Measurements from ENCODE around the gene HDAC8. TPM values are rescaled to one million over a fixed set of nuclear protein-coding genes. Genes with fewer than 3 reads are reported as not detected.

The HDAC8 gene
- total RNA-seq, 2 donors from 2014 or later: 33.3 to 33.9 TPM

- Mint-ChIP-seq H3K27ac (no peak overlapping the region), H3K4me3 (no peak overlapping the region), H3K27me3 (ENCODE audit: insufficient read depth) (no peaks in the 10 kb centered on the region), H3K4me1 (no peaks in the 10 kb centered on the region), H3K9me3 (peaks cover 58% of the 10 kb centered on the region), H3K36me3 (ENCODE audit: low read depth) (peaks cover 14% of the 10 kb centered on the region)
- 80 to 92% methylated on average over 2 to 4 of the region's 4 CpGs for WGBS, 2 experiments (ENCODE audit: insufficient coverage in 1 of 2, insufficient read length in 1 of 2)
- no peaks in the 10 kb centered on the region for H3K27me3 ChIP-seq (ENCODE audit: control insufficient read depth, insufficient read depth, low read length, poor library complexity, severe bottlenecking)
- TF ChIP-seq CTCF (conservative IDR thresholded peaks at IDR 0.05): no peak
- no peaks in the 10 kb centered on the region for H3K9me3 ChIP-seq (ENCODE audit: control insufficient read depth, low read length)
- H3K36me3 ChIP-seq (ENCODE audit: control insufficient read depth, insufficient read depth, low read length): no peaks in the 10 kb centered on the region
- H3K4me1 ChIP-seq (ENCODE audit: control insufficient read depth, insufficient read depth, low read length): no peaks in the 10 kb centered on the region
- no peak overlapping the region for H3K27ac ChIP-seq (ENCODE audit: low read depth, low read length)
- no peak overlapping the region for H3K4me3 ChIP-seq (ENCODE audit: low read length)
- H3K9ac ChIP-seq (ENCODE audit: extremely low read depth, low read length, poor library complexity, severe bottlenecking): no peak overlapping the region
- no peak for DNase-seq
These were observed 142.2 kb downstream of the HDAC8 start for GRCh38 chrX:72430405-72430968.

GRCh38 chrX:72421797-72422196 is 150.8 kb downstream of the HDAC8 start:
- H3K4me1 Mint-ChIP-seq: no peaks in the 10 kb centered on the region
- no peaks in the 10 kb centered on the region for H3K4me1 ChIP-seq (ENCODE audit: control insufficient read depth, insufficient read depth, low read length)
- DNase-seq: no peak
- no peak overlapping the region for H3K4me3 Mint-ChIP-seq
- H3K27ac ChIP-seq (ENCODE audit: low read depth, low read length): no peak overlapping the region
- H3K36me3 Mint-ChIP-seq (ENCODE audit: low read depth): peaks cover 28% of the 10 kb centered on the region
- no peak for TF ChIP-seq CTCF (conservative IDR thresholded peaks at IDR 0.05)
- H3K36me3 ChIP-seq (ENCODE audit: control insufficient read depth, insufficient read depth, low read length): no peaks in the 10 kb centered on the region
- peaks cover 92% of the 10 kb centered on the region for H3K9me3 Mint-ChIP-seq
- H3K27ac Mint-ChIP-seq: no peak overlapping the region
- H3K9ac ChIP-seq (ENCODE audit: extremely low read depth, low read length, poor library complexity, severe bottlenecking): no peak overlapping the region
- no peak overlapping the region for H3K4me3 ChIP-seq (ENCODE audit: low read length)
- H3K27me3 Mint-ChIP-seq (ENCODE audit: insufficient read depth): peaks cover 13% of the 10 kb centered on the region
- peaks cover 20% of the 10 kb centered on the region for H3K9me3 ChIP-seq (ENCODE audit: control insufficient read depth, low read length)
- no peaks in the 10 kb centered on the region for H3K27me3 ChIP-seq (ENCODE audit: control insufficient read depth, insufficient read depth, low read length, poor library complexity, severe bottlenecking)

- peaks cover 13% of the 10 kb centered on the region for H3K27me3 Mint-ChIP-seq (ENCODE audit: insufficient read depth)
- H3K27ac Mint-ChIP-seq: no peak overlapping the region
- Histone ChIP-seq H3K9ac (ENCODE audit: extremely low read depth, low read length, poor library complexity, severe bottlenecking) (no peak overlapping the region), H3K4me1 (ENCODE audit: control insufficient read depth, insufficient read depth, low read length) (no peaks in the 10 kb centered on the region), H3K9me3 (ENCODE audit: control insufficient read depth, low read length) (no peaks in the 10 kb centered on the region), H3K36me3 (ENCODE audit: control insufficient read depth, insufficient read depth, low read length) (no peaks in the 10 kb centered on the region), H3K4me3 (ENCODE audit: low read length) (no peak overlapping the region), H3K27ac (ENCODE audit: low read depth, low read length) (no peak overlapping the region), H3K27me3 (ENCODE audit: control insufficient read depth, insufficient read depth, low read length, poor library complexity, severe bottlenecking) (no peaks in the 10 kb centered on the region)
- H3K9me3 Mint-ChIP-seq: peaks cover 70% of the 10 kb centered on the region
- no peak for TF ChIP-seq CTCF (conservative IDR thresholded peaks at IDR 0.05)
- 60 to 100% methylated on average over 1 of the region's 1 CpG for WGBS, 2 experiments (ENCODE audit: insufficient coverage in 1 of 2, insufficient read length in 1 of 2)
- H3K36me3 Mint-ChIP-seq (ENCODE audit: low read depth): peaks cover 20% of the 10 kb centered on the region
- H3K4me1 Mint-ChIP-seq: peaks cover 4% of the 10 kb centered on the region
- no peak for DNase-seq
- no peak overlapping the region for H3K4me3 Mint-ChIP-seq
These were observed 162.7 kb downstream of the HDAC8 start for GRCh38 chrX:72409993-72410392.
